HT1080 (cell line): ENCODE measurements around the gene ADPRHL1. TPM values are rescaled to one million over a fixed set of nuclear protein-coding genes. Genes with fewer than 3 reads are reported as not detected.

Experiments used
- DNase-seq: peaks from one replicate; pipeline ENCODE4 v3.0.0-alpha.2; 2015; ENCODE audit warnings: low read depth
- total RNA-seq: library from RNA; depleted of rRNA; stranded (reverse); fragments of >200 nt; shearing (Covaris generic); gene quantifications from 2 replicates; pipeline ENCODE4 v1.2.3, GENCODE V29; 2014

Gene ADPRHL1
- total RNA-seq, 1 experiment from 2014 or later: 0.95 TPM

GRCh38 chr13:113417836-113418721, 35.2 kb downstream of the ADPRHL1 start:
- no peak for DNase-seq

- DNase-seq: no peak
Observed at GRCh38 chr13:113417008-113417751, 36.1 kb downstream of the ADPRHL1 start.

GRCh38 chr13:113415825-113416224, 37.5 kb downstream of the ADPRHL1 start:
- no peak for DNase-seq

GRCh38 chr13:113415032-113415431, 38.3 kb downstream of the ADPRHL1 start:
- DNase-seq: no peak

- DNase-seq: no peak
Observed at GRCh38 chr13:113414335-113414734, 39.0 kb downstream of the ADPRHL1 start.

GRCh38 chr13:113413898-113414282, 39.4 kb downstream of the ADPRHL1 start:
- DNase-seq: no peak

- DNase-seq: no peak
Observed at GRCh38 chr13:113413178-113413897, 40.0 kb downstream of the ADPRHL1 start.

- DNase-seq: no peak
Observed at GRCh38 chr13:113412440-113412839, 40.8 kb downstream of the ADPRHL1 start.

- DNase-seq: peak; percentile 84
Observed at GRCh38 chr13:113411216-113412023, 41.9 kb downstream of the ADPRHL1 start.

GRCh38 chr13:113410472-113411201, 42.7 kb downstream of the ADPRHL1 start:
- DNase-seq: peak; percentile 78

- no peak for DNase-seq
Observed at GRCh38 chr13:113408562-113408961, 44.7 kb downstream of the ADPRHL1 start.

- no peak for DNase-seq
Observed at GRCh38 chr13:113407531-113408393, 45.5 kb downstream of the ADPRHL1 start.

- DNase-seq: no peak
Observed at GRCh38 chr13:113407103-113407530, 46.2 kb downstream of the ADPRHL1 start.

GRCh38 chr13:113406321-113407102, 46.8 kb downstream of the ADPRHL1 start:
- no peak for DNase-seq

GRCh38 chr13:113405481-113406300, 47.6 kb downstream of the ADPRHL1 start:
- peak; percentile 26 for DNase-seq

GRCh38 chr13:113404723-113405471, 48.4 kb downstream of the ADPRHL1 start:
- no peak for DNase-seq

GRCh38 chr13:113404366-113404722, 48.9 kb downstream of the ADPRHL1 start:
- DNase-seq: no peak
